ENCODE data around the gene LYST.
"Not testable (repeated sequence)": the region's sequence is repeated elsewhere in the genome, so short reads cannot be mapped to it uniquely, and the experiment has no call there.

LYST gene

DNA sequence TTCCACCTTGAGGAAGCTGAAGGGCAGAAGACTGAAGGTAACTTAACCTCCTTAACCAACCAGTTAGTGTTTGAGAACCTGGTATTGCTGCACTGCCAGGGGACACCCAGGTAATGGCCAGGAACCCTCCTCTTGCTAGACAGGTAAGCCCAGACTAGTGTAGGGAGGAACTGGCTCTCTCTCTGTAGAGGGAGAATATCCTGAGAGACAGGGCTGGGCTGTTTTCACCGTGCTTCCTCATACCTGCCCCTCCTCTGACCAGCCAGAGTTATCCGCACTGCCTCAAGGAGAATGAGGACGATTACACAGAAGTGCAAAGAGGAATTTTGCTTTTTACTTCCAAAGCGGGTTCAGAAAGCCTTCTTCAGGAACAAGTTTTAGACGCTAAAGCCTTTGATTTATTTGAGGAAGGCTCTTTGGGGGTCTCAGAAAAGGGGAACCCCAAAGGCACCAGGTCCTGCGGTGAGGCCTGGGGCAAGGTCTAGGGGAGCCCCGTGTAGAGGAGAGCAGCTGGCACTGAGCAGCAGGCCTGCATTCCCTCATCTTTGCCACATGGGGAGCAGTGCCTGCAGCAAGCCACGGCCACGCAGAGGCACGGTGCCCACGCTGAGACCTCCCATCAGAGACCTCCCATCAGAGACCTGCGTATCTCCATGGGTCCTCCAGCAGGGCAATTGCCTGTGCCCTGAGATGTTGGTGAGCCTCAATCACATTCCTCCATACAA is 230.6 kb downstream of the LYST start:
- DNase-seq (ENCODE audit: insufficient read length) (no peak), FAIRE-seq (no peak)

DNA sequence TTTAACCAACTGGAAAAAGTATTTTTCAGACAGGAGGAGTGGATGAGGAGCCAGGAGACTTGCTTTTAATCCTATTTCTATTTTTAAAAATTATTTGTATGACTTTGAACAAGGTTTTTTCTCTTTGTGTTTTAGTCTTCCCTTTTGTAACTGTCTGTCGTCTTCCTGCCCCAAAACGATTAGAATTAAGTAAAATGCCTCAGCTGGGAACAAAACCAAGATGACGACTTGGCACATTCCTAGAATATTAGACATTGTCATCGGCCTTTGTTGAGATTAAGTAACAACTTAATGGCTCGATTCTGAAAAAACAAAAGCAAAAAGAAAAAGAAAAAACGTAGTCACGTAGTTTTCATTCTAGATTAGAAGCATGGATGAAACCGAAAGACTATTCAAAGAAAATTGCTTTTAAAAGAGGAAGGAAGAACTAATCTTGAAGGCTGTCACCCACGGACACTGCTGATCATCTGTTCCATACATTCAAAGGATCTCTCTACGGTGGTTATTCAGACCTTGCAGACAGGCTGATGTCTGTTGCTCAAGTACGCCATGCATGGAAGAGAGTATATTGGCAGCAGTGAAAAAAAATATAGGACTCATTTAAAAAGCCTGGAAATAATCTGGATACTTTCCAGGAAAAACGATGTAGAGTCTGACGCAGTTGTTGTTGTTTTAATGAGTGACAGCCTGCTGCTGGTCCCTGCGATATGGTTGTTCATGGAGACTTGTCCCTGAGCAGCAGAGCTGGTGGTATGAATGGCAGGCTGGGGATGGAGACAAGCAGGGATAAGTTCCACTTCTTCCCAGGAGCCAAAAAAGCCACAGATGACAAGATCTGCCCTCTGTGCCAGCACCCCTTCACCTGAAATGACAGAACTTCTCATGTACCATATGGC is 234.0 kb downstream of the LYST start:
- TF ChIP-seq POLR2A (IDR thresholded peaks at IDR 0.05; ENCODE audit: low read depth, low read length), result no peak
- TF ChIP-seq POLR2AphosphoS5 (IDR thresholded peaks at IDR 0.05; ENCODE audit: low read depth, low read length), result no peak
- TF ChIP-seq TAF1 (IDR thresholded peaks at IDR 0.05; ENCODE audit: borderline replicate concordance, low read depth, low read length), result no peak
- peak; percentile 9 for FAIRE-seq
- no peak for DNase-seq (ENCODE audit: insufficient read length)

More for the DNA sequence above, 230.6 kb downstream of the LYST start:
- TF ChIP-seq POLR2AphosphoS5 (IDR thresholded peaks at IDR 0.05; ENCODE audit: low read depth, low read length), result no peak
- no peak for TF ChIP-seq TAF1 (IDR thresholded peaks at IDR 0.05; ENCODE audit: borderline replicate concordance, low read depth, low read length)
- TF ChIP-seq POLR2A (IDR thresholded peaks at IDR 0.05; ENCODE audit: low read depth, low read length), result no peak

DNA sequence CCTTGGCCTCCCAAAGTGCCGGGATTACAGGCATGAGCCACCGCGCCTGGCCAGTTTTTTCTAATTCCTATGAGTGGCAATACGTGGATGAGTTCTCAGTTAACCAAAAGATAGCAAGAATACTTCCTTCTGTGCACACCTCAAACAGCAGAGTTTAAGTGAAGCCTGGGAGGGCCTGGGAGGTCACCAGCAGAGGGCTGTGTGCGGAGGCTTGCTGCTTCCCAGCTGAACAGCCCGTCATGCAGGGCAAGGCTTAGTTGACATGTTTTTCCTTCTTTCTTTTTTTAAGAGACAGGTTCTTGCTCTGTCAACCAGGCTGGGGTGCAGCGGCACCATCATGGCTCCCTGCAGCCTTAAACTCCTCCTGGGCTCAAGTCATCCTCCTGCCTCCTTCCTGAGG is 234.9 kb downstream of the LYST start:
- TF ChIP-seq POLR2A (IDR thresholded peaks at IDR 0.05; ENCODE audit: low read depth, low read length) (no peak), POLR2AphosphoS5 (IDR thresholded peaks at IDR 0.05; ENCODE audit: low read depth, low read length) (no peak), TAF1 (IDR thresholded peaks at IDR 0.05; ENCODE audit: borderline replicate concordance, low read depth, low read length) (no peak)
- DNase-seq (ENCODE audit: insufficient read length) (no peak), FAIRE-seq (no peak)

GRCh38 chr1:235628316-235629005 is 238.2 kb downstream of the LYST start:
- TF ChIP-seq POLR2A (IDR thresholded peaks at IDR 0.05; ENCODE audit: low read depth, low read length), result no peak
- TF ChIP-seq TAF1 (IDR thresholded peaks at IDR 0.05; ENCODE audit: borderline replicate concordance, low read depth, low read length), result no peak
- no peak for TF ChIP-seq POLR2AphosphoS5 (IDR thresholded peaks at IDR 0.05; ENCODE audit: low read depth, low read length)
- FAIRE-seq (no peak), DNase-seq (ENCODE audit: insufficient read length) (no peak)

GRCh38 chr1:235625831-235626230 is 240.9 kb downstream of the LYST start:
- TF ChIP-seq POLR2AphosphoS5 (IDR thresholded peaks at IDR 0.05; ENCODE audit: low read depth, low read length) (no peak), POLR2A (IDR thresholded peaks at IDR 0.05; ENCODE audit: low read depth, low read length) (no peak), TAF1 (IDR thresholded peaks at IDR 0.05; ENCODE audit: borderline replicate concordance, low read depth, low read length) (no peak)
- FAIRE-seq (no peak), DNase-seq (ENCODE audit: insufficient read length) (no peak)

GRCh38 chr1:235625340-235625739 is 241.4 kb downstream of the LYST start:
- DNase-seq (ENCODE audit: insufficient read length), result no peak
- TF ChIP-seq POLR2A (IDR thresholded peaks at IDR 0.05; ENCODE audit: low read depth, low read length) (no peak), POLR2AphosphoS5 (IDR thresholded peaks at IDR 0.05; ENCODE audit: low read depth, low read length) (no peak), TAF1 (IDR thresholded peaks at IDR 0.05; ENCODE audit: borderline replicate concordance, low read depth, low read length) (no peak)
- no peak for FAIRE-seq

- FAIRE-seq, result no peak
- no peak for DNase-seq (ENCODE audit: insufficient read length)
- TF ChIP-seq POLR2AphosphoS5 (IDR thresholded peaks at IDR 0.05; ENCODE audit: low read depth, low read length) (no peak), TAF1 (IDR thresholded peaks at IDR 0.05; ENCODE audit: borderline replicate concordance, low read depth, low read length) (no peak), POLR2A (IDR thresholded peaks at IDR 0.05; ENCODE audit: low read depth, low read length) (no peak)
Observed at GRCh38 chr1:235624721-235625333, 241.9 kb downstream of the LYST start.

DNA sequence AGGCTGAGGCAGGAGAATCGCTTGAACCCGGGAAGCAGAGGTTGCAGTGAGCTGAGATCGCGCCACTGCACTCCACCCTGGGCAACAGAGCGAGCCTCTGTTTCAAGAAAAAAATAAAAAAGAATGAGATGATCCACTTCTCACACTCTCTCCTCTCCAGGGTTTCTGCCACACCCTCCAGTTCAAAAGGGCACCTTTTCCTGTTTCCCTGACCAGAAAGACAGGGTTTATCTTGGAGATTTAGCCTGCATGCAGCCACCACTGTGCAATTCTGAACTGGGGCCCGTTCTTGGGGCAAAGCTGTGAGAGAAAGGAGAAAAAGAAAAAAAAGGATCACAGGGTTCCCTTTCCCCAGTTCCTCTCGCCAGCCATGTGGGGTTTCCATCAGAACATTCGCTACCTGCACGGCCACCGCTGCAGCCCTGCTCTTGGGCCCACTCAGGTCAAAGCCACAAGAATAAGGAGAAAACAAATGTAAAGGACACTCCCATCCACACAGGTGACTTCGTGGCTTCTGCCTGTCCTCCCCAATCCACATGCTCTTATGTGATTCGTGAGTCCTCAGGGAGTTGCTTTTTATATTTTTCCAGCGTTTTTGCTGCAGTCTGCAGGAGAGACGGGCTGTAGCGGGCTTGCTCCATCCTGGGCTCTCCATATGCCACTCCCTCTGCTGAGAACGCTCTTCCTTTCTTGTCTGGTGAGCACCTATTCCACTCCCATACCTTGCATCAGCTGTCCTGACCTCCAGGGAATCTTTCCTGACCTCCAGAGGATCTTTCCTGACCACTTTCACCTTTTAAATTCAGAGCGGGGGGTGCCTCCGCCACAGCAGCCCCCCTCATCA is 243.5 kb downstream of the LYST start:
- TF ChIP-seq TAF1 (IDR thresholded peaks at IDR 0.05; ENCODE audit: borderline replicate concordance, low read depth, low read length) (no peak), POLR2A (IDR thresholded peaks at IDR 0.05; ENCODE audit: low read depth, low read length) (no peak), POLR2AphosphoS5 (IDR thresholded peaks at IDR 0.05; ENCODE audit: low read depth, low read length) (no peak)
- DNase-seq (ENCODE audit: insufficient read length), result no peak
- FAIRE-seq, result no peak

- not testable (repeated sequence) for FAIRE-seq; DNase-seq (ENCODE audit: insufficient read length)
Observed at GRCh38 chr1:235619149-235619548, 247.6 kb downstream of the LYST start.

GRCh38 chr1:235617808-235618207 is 248.9 kb downstream of the LYST start:
- no peak for DNase-seq (ENCODE audit: insufficient read length)
- TF ChIP-seq TAF1 (IDR thresholded peaks at IDR 0.05; ENCODE audit: borderline replicate concordance, low read depth, low read length) (no peak), POLR2AphosphoS5 (IDR thresholded peaks at IDR 0.05; ENCODE audit: low read depth, low read length) (no peak)
- no peak for FAIRE-seq
